Activated CD4-positive, alpha-beta T cell treated with anti-CD3 and anti-CD28 coated beads for 24 hours (primary cell): ENCODE results near the gene KRT15.

ENCODE experiments used
- DNase-seq, 2 donors: peaks; one replicate each; pipeline ENCODE4 v3.0.0-alpha.2; 2020; ENCODE audit warnings: low read depth in 2 of 2

Gene KRT15

DNA sequence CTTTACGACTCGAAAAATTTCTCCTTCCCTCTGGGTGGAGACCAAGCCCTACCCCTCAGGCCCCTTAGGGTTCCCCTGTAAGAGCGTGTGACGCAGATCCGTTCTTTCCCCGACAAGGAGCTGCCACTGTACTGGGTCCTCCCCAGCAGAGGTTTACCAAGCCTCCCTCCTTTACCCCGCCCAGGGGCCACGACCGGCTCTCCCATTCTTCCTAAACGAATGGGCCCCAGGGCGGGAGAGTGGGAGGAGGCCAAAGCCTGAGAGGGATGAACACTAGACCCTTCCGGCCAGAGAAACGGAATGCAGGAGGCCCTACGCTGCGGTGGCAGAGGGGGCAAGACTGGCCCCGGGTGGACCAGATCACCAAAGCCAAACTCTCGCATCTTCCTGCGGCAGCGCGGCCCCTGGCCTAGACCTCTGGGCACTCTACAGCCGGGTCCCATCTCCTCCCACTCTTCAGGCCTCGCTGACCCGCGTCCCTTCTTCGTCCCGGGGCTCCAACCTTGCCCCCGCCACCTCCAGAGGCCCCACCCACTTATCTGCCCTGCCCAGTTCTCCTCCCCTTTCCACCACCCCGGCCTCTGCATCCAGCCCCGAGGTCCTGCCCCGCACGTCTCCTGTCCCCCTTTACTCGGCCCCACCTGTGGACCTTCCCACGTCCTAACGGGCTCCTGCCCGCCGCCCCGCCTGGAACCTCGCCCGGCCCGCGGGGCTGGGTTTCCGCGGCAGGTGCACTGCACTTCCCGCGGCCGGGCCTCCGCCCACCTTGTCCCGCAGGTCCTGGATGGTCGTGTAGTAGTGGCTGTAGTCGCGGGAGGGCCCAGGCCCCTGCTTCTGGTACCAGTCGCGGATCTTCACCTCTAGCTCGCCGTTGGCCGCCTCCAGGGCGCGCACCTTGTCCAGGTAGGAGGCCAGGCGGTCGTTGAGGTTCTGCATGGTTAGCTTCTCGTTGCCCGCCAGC is 8.7 kb upstream of the KRT15 start:
- no peak for DNase-seq

GRCh38 chr17:41524261-41524660 is 5.6 kb upstream of the KRT15 start:
- no peak for DNase-seq

GRCh38 chr17:41523787-41524186 is 5.1 kb upstream of the KRT15 start:
- DNase-seq, result no peak

GRCh38 chr17:41523225-41523593 is 4.5 kb upstream of the KRT15 start:
- DNase-seq, result no peak

DNA sequence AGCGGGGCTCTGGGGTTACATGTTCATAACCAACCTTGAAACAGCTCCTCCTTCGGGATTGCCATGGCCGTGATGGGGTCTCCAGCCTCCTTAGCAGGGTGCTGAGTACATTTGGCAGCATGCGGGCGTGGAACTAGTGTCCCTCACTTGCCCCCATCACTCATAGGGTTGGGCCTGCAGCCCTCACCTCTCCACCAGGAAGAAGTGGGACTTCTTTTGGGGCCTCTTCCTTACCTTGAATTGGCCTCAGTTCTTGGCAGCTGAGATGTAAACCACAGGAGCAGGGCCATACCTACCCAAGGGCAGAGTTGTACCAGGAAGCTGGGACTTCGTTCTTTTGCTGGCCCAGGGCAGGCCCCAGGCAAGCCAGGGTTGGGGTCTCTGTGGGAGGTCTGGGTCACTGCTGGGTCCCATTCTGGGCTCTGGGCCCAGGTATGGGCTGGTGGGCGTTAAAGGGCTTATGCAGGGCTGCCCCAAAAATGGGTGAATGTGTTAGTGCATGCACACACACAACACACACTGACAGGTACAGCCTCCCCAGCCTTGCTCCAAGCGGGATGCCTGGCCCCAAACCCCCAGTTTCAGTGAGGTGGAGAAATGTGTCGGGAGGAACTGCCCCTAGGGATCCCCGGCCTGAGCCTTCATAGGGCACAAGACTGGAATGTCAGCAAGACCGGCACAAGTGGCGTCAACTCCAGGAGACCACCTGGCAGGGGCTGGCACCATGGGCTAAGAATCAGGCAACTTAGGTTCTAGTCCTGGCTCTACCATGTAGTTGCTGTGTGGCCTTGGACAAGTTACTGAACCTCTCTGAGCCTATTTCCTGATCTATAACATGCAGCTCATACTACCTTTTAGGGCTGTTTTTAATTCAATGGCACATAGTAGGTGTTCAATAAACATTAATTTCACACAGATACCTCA is 3.9 kb upstream of the KRT15 start:
- no peak for DNase-seq

GRCh38 chr17:41521574-41522261 is 3.0 kb upstream of the KRT15 start:
- DNase-seq, result no peak

DNA sequence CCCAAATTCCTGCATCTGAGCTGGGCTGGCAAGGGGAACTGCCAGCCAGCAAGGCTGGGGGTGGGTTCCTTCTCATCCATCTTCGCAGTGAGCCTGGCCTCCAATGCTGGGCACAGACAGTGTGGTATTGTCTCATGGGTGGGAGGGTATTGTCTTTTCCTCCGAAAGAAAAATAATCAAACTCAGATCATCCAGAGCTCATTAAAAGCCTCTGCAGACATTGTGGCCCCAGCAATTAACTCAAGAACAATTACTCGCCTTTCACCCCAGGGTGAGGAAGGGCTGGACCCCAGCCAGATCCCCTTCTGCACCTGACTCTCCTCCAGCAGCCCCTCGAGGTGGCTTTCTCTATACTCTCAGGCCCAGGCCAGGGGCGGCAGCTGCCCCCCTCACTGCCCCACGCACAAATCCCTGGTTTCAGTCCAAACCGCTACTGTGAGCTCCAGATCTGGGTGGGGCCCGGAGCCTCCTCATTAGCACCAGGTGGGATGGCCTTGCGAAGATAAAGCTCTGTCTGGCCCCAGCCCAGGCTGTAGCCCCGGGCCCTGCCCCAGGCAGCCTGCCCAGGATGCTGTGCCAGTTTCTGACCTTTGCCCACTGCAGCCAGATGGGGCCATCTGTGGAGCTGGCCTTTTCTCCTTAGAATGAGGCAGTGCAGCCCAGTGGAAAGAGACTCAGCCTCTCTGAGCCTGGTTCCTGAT is 2.3 kb upstream of the KRT15 start:
- DNase-seq, result no peak

GRCh38 chr17:41519501-41520224 is 973 bp upstream of the KRT15 start:
- no peak for DNase-seq

GRCh38 chr17:41518031-41518430 is 659 bp downstream of the KRT15 start:
- DNase-seq, result no peak

GRCh38 chr17:41516830-41517283 is 1.8 kb downstream of the KRT15 start:
- DNase-seq, result no peak

GRCh38 chr17:41516147-41516829 is 2.4 kb downstream of the KRT15 start:
- no peak for DNase-seq

GRCh38 chr17:41513168-41513547 is 5.5 kb downstream of the KRT15 start:
- DNase-seq, result no peak

- DNase-seq, result no peak
These were observed 6.0 kb downstream of the KRT15 start for GRCh38 chr17:41512546-41513167.

DNA sequence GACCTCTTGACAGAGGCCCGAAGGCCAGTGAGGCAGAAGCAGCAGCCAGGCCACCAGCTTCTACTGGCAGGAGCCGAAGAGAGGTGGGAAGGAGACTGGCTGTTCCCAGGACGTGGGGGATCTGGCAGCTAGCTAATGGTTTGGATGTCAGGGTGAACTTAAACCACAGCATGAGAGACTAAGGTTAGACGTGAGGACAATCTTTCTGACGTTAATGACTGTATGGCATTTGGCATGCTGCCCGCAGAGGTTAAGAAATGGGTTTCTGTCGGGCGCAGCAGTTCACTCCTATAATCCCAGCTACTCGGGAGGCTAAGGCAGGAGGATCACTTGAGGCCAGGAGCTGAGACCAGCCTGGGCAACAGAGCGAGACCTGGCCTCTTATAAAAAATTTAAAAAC is 7.0 kb downstream of the KRT15 start:
- DNase-seq, result no peak

DNA sequence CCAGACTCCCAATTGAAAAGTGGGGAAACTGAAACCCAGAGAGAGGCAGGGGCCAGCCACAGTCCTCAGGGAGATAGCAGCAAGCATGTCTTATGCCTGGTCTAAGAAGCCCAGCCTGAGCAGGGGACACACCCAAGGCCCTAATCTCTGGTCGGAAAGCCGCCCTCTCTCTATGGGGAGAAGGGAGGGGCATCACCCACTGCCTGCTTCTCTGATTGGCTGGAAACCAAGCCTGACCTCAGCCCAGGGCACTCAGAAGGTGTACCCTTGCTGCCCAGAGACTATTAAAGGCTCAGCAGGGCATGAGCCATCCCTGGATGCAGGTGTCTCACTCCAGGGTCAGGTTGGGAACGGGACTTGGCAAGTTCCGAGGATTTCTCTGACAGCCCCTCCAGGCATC is 7.6 kb downstream of the KRT15 start:
- no peak for DNase-seq

GRCh38 chr17:41510251-41511065 is 8.2 kb downstream of the KRT15 start:
- no peak for DNase-seq

GRCh38 chr17:41507315-41507880 is 11.3 kb downstream of the KRT15 start:
- no peak for DNase-seq
